K562 (cell line): Measurements from ENCODE around the gene RCC1. TPM values are rescaled to one million over a fixed set of nuclear protein-coding genes. Genes with fewer than 3 reads are reported as not detected.

Experiments used
- ATAC-seq: fragments of 200-7000 bp; cut with Tn5 transposase; 3 replicates; pipeline ENCODE4 v1.9.1; 2020; ENCODE audit warnings: moderate library complexity
- BruUV-seq: library from RNA; stranded (reverse); fragments of 400-500 nt; replicated peaks from 2 replicates; lab custom pipeline; 2021; lab: Mats Ljungman, UMichigan
- CTCF ChIA-PET: fragments of 300-600 bp; formaldehyde crosslinking; extraction: SDS; loops from one replicate; lab custom pipeline; 2021; ENCODE audit warnings: low intra/inter-chr PET ratio; lab: Yijun Ruan, JAX
- POLR2A ChIA-PET: fragments of 300-600, 350-650 bp; sonication (Branson Sonifier 250); formaldehyde crosslinking; extraction: SDS; loops from one replicate; lab custom pipeline; 2021; ENCODE audit warnings: antibody characterized with exemption, inconsistent platforms; lab: Yijun Ruan, JAX
- DNase-seq, 4 experiments: peaks; one replicate each; pipeline versions ENCODE4 v3.0.0 to v3.0.0-alpha.2; 2011 to 2018; ENCODE audit warnings: low spot score in 3 of 4, mixed read lengths in 3 of 4; ENCODE audit errors: extremely low read depth in 1 of 4
- FAIRE-seq: peaks from 2 replicates; lab custom pipeline; 2011; peaks lifted over from hg19 to GRCh38; lab: Jason Lieb, UNC
- H2AFZ ChIP-seq: 2 replicates; pipeline ENCODE4 v1.6.0; 2011; ENCODE audit warnings: low read depth, low read length, control low read depth, inconsistent platforms
- H3K27ac ChIP-seq: fragments of 200-600 bp; 3 replicates; pipeline ENCODE4 v1.8.0; 2011; ENCODE audit warnings: low read depth, mild to moderate bottlenecking, control low read depth, inconsistent platforms, low read length, moderate library complexity, mixed read lengths; ENCODE audit errors: extremely low read depth
- H3K27me3 ChIP-seq, 2 experiments: fragments of 300-600 bp in 1 of 2; 2 replicates in 1 of 2; 3 replicates in 1 of 2; pipeline versions ENCODE4 v1.6.0 to v1.8.0; 2011; ENCODE audit warnings: inconsistent platforms in 2 of 2, low read length in 2 of 2, mild to moderate bottlenecking in 1 of 2, mixed read lengths in 1 of 2, moderate library complexity in 1 of 2; ENCODE audit not compliant: control insufficient read depth in 2 of 2, insufficient read depth in 2 of 2
- H3K36me3 ChIP-seq: fragments of 300-600 bp; 3 replicates; pipeline ENCODE4 v1.8.0; 2011; ENCODE audit warnings: mild to moderate bottlenecking, low read length, inconsistent platforms; ENCODE audit not compliant: control insufficient read depth, insufficient read depth
- H3K4me1 ChIP-seq, 2 experiments: fragments of 200-600 bp in 1 of 2; replicated peaks in 1 of 2; 2 replicates in 1 of 2; 3 replicates in 1 of 2; pipeline versions ENCODE4 v1.5.1 to v1.8.0; 2011; ENCODE audit warnings: inconsistent platforms in 2 of 2, low read length in 2 of 2, mild to moderate bottlenecking in 1 of 2, mixed read lengths in 1 of 2, moderate library complexity in 1 of 2; ENCODE audit not compliant: control insufficient read depth in 2 of 2, insufficient read depth in 2 of 2
- H3K4me2 ChIP-seq: 2 replicates; pipeline ENCODE4 v1.6.1; 2011; ENCODE audit warnings: low read length, control low read depth, inconsistent platforms, mixed read lengths; ENCODE audit not compliant: insufficient read depth
- H3K4me3 ChIP-seq: fragments of 200-600 bp; sonication (generic), shearing (Covaris generic); 2 replicates; pipeline ENCODE4 v1.5.1; 2016; ENCODE audit warnings: control low read depth, inconsistent platforms
- H3K79me2 ChIP-seq: fragments of 200-600 bp; 3 replicates; pipeline ENCODE4 v1.8.0; 2011; ENCODE audit warnings: low read length, inconsistent platforms; ENCODE audit not compliant: control insufficient read depth, insufficient read depth
- H3K9ac ChIP-seq, 2 experiments: 2 replicates each; pipeline versions ENCODE4 v1.6.0 to v1.6.1; 2011; ENCODE audit warnings: low read depth in 2 of 2, low read length in 2 of 2, control low read depth in 1 of 2, inconsistent platforms in 1 of 2, mild to moderate bottlenecking in 1 of 2, mixed read lengths in 1 of 2; ENCODE audit not compliant: insufficient read depth in 1 of 2
- H3K9me1 ChIP-seq: one replicate; pipeline ENCODE4 v1.6.0; 2011; ENCODE audit warnings: inconsistent platforms, mild to moderate bottlenecking, low read length, moderate library complexity; ENCODE audit not compliant: control insufficient read depth, insufficient read depth
- H3K9me3 ChIP-seq: replicated peaks from 2 replicates; pipeline ENCODE4 v1.5.1; 2011; ENCODE audit warnings: low read depth, low read length, inconsistent platforms; ENCODE audit not compliant: control insufficient read depth, insufficient read depth
- H4K20me1 ChIP-seq: replicated peaks from 2 replicates; pipeline ENCODE4 v1.6.1; 2011; ENCODE audit warnings: low read length, inconsistent platforms, mixed read lengths; ENCODE audit not compliant: control insufficient read depth, insufficient read depth
- DMBX1 ChIP-seq: fragments of 250-450 bp; sonication (Bioruptor Pico); IDR thresholded peaks from 2 replicates; pipeline ENCODE4 v1.8.0; 2022; ENCODE audit warnings: inconsistent platforms, mild to moderate bottlenecking, moderate library complexity, borderline replicate concordance
- GATAD2B ChIP-seq: fragments of 450-650 bp; IDR thresholded peaks from 2 replicates; pipeline ENCODE4 v1.6.1; 2017; ENCODE audit warnings: mild to moderate bottlenecking, borderline replicate concordance
- HMGXB4 ChIP-seq: sonication (generic); formaldehyde crosslinking; IDR thresholded peaks from 2 replicates; pipeline ENCODE4 v1.8.1; 2023; ENCODE audit warnings: mild to moderate bottlenecking, missing genetic modification reagents
- MAFG ChIP-seq: fragments of 450-650 bp; conservative IDR thresholded peaks from 2 replicates; pipeline ENCODE4 v1.6.1; 2016; ENCODE audit warnings: missing genetic modification characterization, missing compliant biosample characterization
- RBFOX2 ChIP-seq: fragments of 200-400 bp; formaldehyde crosslinking; IDR thresholded peaks from 2 replicates; pipeline ENCODE4 v1.6.1; 2017; ENCODE audit warnings: low read depth, mild to moderate bottlenecking, low read length, moderate library complexity
- RFX7 ChIP-seq: fragments of 250-450 bp; sonication (Bioruptor Pico); IDR thresholded peaks from 2 replicates; pipeline ENCODE4 v1.5.1; 2021; ENCODE audit warnings: mild to moderate bottlenecking
- SIN3A ChIP-seq, 2 experiments: fragments of 150-350 bp in 1 of 2; IDR thresholded peaks; 2 replicates each; pipeline ENCODE4 v1.6.1; 2011 to 2016; ENCODE audit warnings: borderline replicate concordance in 2 of 2, low read depth in 2 of 2, low read length in 2 of 2, mild to moderate bottlenecking in 2 of 2, moderate library complexity in 2 of 2; ENCODE audit not compliant: control insufficient read depth in 1 of 2
- SPI1 ChIP-seq: IDR thresholded peaks from 2 replicates; pipeline ENCODE4 v1.6.1; 2011; ENCODE audit warnings: low read depth, low read length, control low read depth, borderline replicate concordance
- SRSF7 ChIP-seq: fragments of 200-400 bp; formaldehyde crosslinking; optimal IDR thresholded peaks from 2 replicates; pipeline ENCODE3; 2017; ENCODE audit warnings: mild to moderate bottlenecking, low read depth, low read length
- THRAP3 ChIP-seq: fragments of 450-650 bp; IDR thresholded peaks from 2 replicates; pipeline ENCODE4 v1.6.1; 2016; ENCODE audit warnings: mild to moderate bottlenecking, inconsistent platforms, borderline replicate concordance
- U2AF2 ChIP-seq: fragments of 200-400 bp; formaldehyde crosslinking; optimal IDR thresholded peaks from 2 replicates; pipeline ENCODE3; 2017; ENCODE audit warnings: low read depth, mild to moderate bottlenecking, low read length
- ZHX1 ChIP-seq: fragments of 150-350 bp; conservative IDR thresholded peaks from 2 replicates; pipeline ENCODE4 v1.6.1; 2014; ENCODE audit warnings: low read length
- ZNF133 ChIP-seq: fragments of 250-450 bp; sonication (Bioruptor Pico); IDR thresholded peaks from 2 replicates; pipeline ENCODE4 v1.4.0; 2020; ENCODE audit warnings: mild to moderate bottlenecking
- WGBS: fragments of 100-300 bp; shearing (Covaris generic); methylation state at CpG from one replicate; pipeline ENCODE4 v1.1.6; 2016; ENCODE audit warnings: low coverage, mixed read lengths; ENCODE audit not compliant: insufficient coverage; ENCODE audit errors: missing lambda C conversion rate; 5-methylcytosine and 5-hydroxymethylcytosine counted together
- in situ Hi-C: fragments of 300-500 bp; cut with MboI; formaldehyde crosslinking; loops from 4 replicates; pipeline ENCODE4 v1.15.0; 2018; ENCODE audit warnings: inconsistent platforms, mixed read lengths
- intact Hi-C: fragments of 100-400 bp; cut with micrococcal nuclease; formaldehyde crosslinking; loops from 2 replicates; pipeline ENCODE4 v1.14.2; 2022
- polyA plus RNA-seq, 8 experiments: library from polyadenylated mRNA; depleted of rRNA in 4 of 8; stranded (reverse) in 5 of 8; unstranded in 3 of 8; fragments of >200 nt; fragmentation: Nextera tagmentation in 2 of 8; fragmentation: Illumina TruSeq in 1 of 8; extraction: Ambion mirVana in 2 of 8; extraction: Trizol in 1 of 8; gene quantifications; 2 replicates each; pipeline versions ENCODE4 v1.2.1 to v1.2.3, GENCODE V29; 2011 to 2014; ENCODE audit warnings: inconsistent platforms in 1 of 8, missing spikeins in 1 of 8
- total RNA-seq, 7 experiments: library from RNA; depleted of rRNA in 6 of 7; stranded (reverse); fragments of >200 nt in 6 of 7; fragmentation: Illumina TruSeq in 2 of 7; extraction: Trizol in 2 of 7; gene quantifications; 2 replicates each; pipeline versions ENCODE4 v1.2.1 to v1.2.3, GENCODE V29; 2011 to 2021; ENCODE audit warnings: low replicate concordance in 1 of 7
- TF ChIP-seq, protein P1 (sequence below): fragments of 450-650 bp; IDR thresholded peaks from 2 replicates; pipeline ENCODE4 v1.7.0; 2016; ENCODE audit warnings: borderline replicate concordance
- TF ChIP-seq, protein P2 (sequence below): IDR thresholded peaks from 3 replicates; pipeline ENCODE4 v1.6.1; 2011; ENCODE audit warnings: borderline replicate concordance, mild to moderate bottlenecking; ENCODE audit not compliant: insufficient read length, insufficient read depth

The RCC1 gene
- total and polyA plus RNA-seq, 9 of the 15 experiments (the other 6 are each of a cell fraction or from before 2014, with no cell fraction given), result 16.4 to 202 (median 107) TPM

DNA sequence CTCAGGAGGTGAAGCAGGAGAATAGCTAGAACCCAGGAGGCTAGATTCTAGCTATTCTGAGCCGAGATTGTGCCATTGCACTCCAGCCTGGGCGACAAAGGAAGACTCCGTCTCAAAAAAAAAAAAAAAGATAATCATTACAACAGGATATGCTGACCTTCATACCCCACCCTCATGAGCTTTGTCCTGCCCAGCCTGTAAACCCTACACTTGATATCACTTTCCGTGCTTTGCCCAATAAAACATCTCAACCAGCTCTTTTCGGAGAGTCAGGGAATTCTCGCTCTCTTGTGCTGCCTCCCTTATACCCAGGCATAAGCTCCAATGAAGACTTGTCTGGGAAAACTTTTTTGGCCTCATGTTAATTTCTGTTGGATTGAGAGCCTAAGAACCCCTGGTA lies 45.5 kb downstream of the RCC1 start:
- peaks cover 14% of the 10 kb centered on the region; the same call in 2 of the 3 replicates for H3K36me3 ChIP-seq
- ATAC-seq (no peak), DNase-seq (no peak), FAIRE-seq (no peak)
- H3K9me1 ChIP-seq, result no peaks in the 10 kb centered on the region
- H3K9me3 ChIP-seq, result no peaks in the 10 kb centered on the region
- ChIA-PET CTCF (no interaction called here), POLR2A (interaction anchor here (0.6 to 5.9 kb wide), 8 partner anchors 8 to 284 kb away, joined by 3 to 142 read pairs (median 4); partner anchors contain the start of gene RCC1)
- BruUV-seq, result no TSS peak
- no peaks in the 10 kb centered on the region for H3K27me3 ChIP-seq
- no peak overlapping the region for H3K9ac ChIP-seq
- no peak overlapping the region for H3K4me3 ChIP-seq
- WGBS, result 88% methylated on average over 6 of the region's 6 CpGs
- H3K27ac ChIP-seq, result 0 out of 3 replicates have a peak overlapping the region, but pooled peaks have one; percentile 39
- H3K4me2 ChIP-seq, result no peak overlapping the region
- in situ Hi-C loops (no loop called here), intact Hi-C loops (loop anchor here (5.0 kb wide), 1 partner anchor 51 kb away; no protein-coding TSS in a partner anchor)
- H2AFZ ChIP-seq, result peak overlapping the region; percentile 98
- peaks cover 14% of the 10 kb centered on the region for H3K79me2 ChIP-seq
- H4K20me1 ChIP-seq, result no peaks in the 10 kb centered on the region
- H3K4me1 ChIP-seq, result peaks cover 9 to 20% of the 10 kb centered on the region in 2 experiments; a peak in 4 of 5 replicates
- TF ChIP-seq MAFG (no peak), DMBX1 (CRISPR knock-in tag) (no peak), ZHX1 (no peak), ZNF133 (CRISPR knock-in tag) (no peak), SRSF7 (no peak), RBFOX2 (no peak), GATAD2B (no peak), HMGXB4 (CRISPR knock-in tag) (no peak), SPI1 (no peak), SIN3A (IDR thresholded peaks at IDR 0.05; ENCODE audit: borderline replicate concordance in 2 of 2, control insufficient read depth in 1 of 2, low read depth in 2 of 2, low read length in 2 of 2) (no peak), U2AF2 (no peak), RFX7 (CRISPR knock-in tag) (no peak), THRAP3 (no peak)
- TF ChIP-seq, protein P1, sequence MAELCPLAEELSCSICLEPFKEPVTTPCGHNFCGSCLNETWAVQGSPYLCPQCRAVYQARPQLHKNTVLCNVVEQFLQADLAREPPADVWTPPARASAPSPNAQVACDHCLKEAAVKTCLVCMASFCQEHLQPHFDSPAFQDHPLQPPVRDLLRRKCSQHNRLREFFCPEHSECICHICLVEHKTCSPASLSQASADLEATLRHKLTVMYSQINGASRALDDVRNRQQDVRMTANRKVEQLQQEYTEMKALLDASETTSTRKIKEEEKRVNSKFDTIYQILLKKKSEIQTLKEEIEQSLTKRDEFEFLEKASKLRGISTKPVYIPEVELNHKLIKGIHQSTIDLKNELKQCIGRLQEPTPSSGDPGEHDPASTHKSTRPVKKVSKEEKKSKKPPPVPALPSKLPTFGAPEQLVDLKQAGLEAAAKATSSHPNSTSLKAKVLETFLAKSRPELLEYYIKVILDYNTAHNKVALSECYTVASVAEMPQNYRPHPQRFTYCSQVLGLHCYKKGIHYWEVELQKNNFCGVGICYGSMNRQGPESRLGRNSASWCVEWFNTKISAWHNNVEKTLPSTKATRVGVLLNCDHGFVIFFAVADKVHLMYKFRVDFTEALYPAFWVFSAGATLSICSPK, result no peak
- TF ChIP-seq, protein P2, sequence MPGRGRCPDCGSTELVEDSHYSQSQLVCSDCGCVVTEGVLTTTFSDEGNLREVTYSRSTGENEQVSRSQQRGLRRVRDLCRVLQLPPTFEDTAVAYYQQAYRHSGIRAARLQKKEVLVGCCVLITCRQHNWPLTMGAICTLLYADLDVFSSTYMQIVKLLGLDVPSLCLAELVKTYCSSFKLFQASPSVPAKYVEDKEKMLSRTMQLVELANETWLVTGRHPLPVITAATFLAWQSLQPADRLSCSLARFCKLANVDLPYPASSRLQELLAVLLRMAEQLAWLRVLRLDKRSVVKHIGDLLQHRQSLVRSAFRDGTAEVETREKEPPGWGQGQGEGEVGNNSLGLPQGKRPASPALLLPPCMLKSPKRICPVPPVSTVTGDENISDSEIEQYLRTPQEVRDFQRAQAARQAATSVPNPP, result no peak
